H1 (cell line): ENCODE measurements around the gene APP. TPM values are rescaled to one million over a fixed set of nuclear protein-coding genes. Genes with fewer than 3 reads are reported as not detected.

ENCODE experiments used
- CTCF ChIA-PET: fragments of 300-600 bp; sonication (Branson Sonifier 250); formaldehyde crosslinking; loops from one replicate; lab custom pipeline; 2021; ENCODE audit not compliant: partially characterized antibody; lab: Charles Lee
- POLR2A ChIA-PET: fragments of 300-600 bp; sonication (Branson Sonifier 250); formaldehyde crosslinking; loops from one replicate; lab custom pipeline; 2021; ENCODE audit warnings: inconsistent platforms; ENCODE audit not compliant: partially characterized antibody; lab: Charles Lee
- DNase-seq, 2 experiments: peaks; one replicate each; pipeline versions ENCODE4 v3.0.0 to v3.0.0-alpha.2; 2010 to 2022; ENCODE audit warnings: low spot score in 2 of 2, low read depth in 1 of 2, mixed read lengths in 1 of 2
- FAIRE-seq: peaks from 2 replicates; lab custom pipeline; 2011; peaks lifted over from hg19 to GRCh38; lab: Jason Lieb, UNC
- H2AFZ ChIP-seq: 2 replicates; pipeline ENCODE4 v1.8.1; 2012; ENCODE audit warnings: low read length, inconsistent platforms
- H2AK5ac ChIP-seq: 2 replicates; pipeline ENCODE4 v1.6.1; 2013; ENCODE audit warnings: low read depth, low read length
- H2BK120ac ChIP-seq: replicated peaks from 2 replicates; pipeline ENCODE3; 2013; ENCODE audit warnings: low read depth, low read length, inconsistent platforms
- H2BK12ac ChIP-seq: 2 replicates; pipeline ENCODE4 v1.6.1; 2013; ENCODE audit warnings: low read depth, low read length
- H2BK15ac ChIP-seq: 2 replicates; pipeline ENCODE4 v1.6.1; 2013; ENCODE audit warnings: low read length
- H2BK20ac ChIP-seq: 2 replicates; pipeline ENCODE4 v1.6.1; 2013; ENCODE audit warnings: low read length
- H2BK5ac ChIP-seq: 2 replicates; pipeline ENCODE4 v1.6.1; 2013; ENCODE audit warnings: low read depth, low read length
- H3K14ac ChIP-seq: 2 replicates; pipeline ENCODE4 v1.6.1; 2013; ENCODE audit warnings: inconsistent platforms; ENCODE audit not compliant: insufficient read length
- H3K18ac ChIP-seq: 2 replicates; pipeline ENCODE4 v1.6.1; 2013; ENCODE audit warnings: low read length; ENCODE audit errors: extremely low read depth
- H3K23ac ChIP-seq: 2 replicates; pipeline ENCODE4 v1.6.1; 2013; ENCODE audit warnings: inconsistent platforms; ENCODE audit not compliant: insufficient read length
- H3K23me2 ChIP-seq: 2 replicates; pipeline ENCODE4 v1.6.1; 2013; ENCODE audit warnings: low read depth, low read length
- H3K27ac ChIP-seq: 2 replicates; pipeline ENCODE4 v1.6.1; 2011; ENCODE audit warnings: low read depth, low read length, inconsistent platforms
- H3K27me3 ChIP-seq, 4 experiments: replicated peaks in 1 of 4; 1 replicate in 1 of 4; 2 replicates in 3 of 4; pipeline versions ENCODE4 v1.6.1 to v1.8.1; 2011 to 2013; ENCODE audit warnings: low read length in 3 of 4, mild to moderate bottlenecking in 3 of 4, inconsistent platforms in 2 of 4, mixed read lengths in 2 of 4, moderate library complexity in 1 of 4; ENCODE audit not compliant: control insufficient read depth in 3 of 4, insufficient read depth in 3 of 4; ENCODE audit errors: extremely low read depth in 1 of 4
- H3K36me3 ChIP-seq, 4 experiments: 2 replicates each; pipeline versions ENCODE4 v1.6.1 to v1.8.1; 2011 to 2013; ENCODE audit warnings: mild to moderate bottlenecking in 4 of 4, low read length in 3 of 4, moderate library complexity in 2 of 4, control low read depth in 1 of 4, inconsistent platforms in 1 of 4; ENCODE audit not compliant: insufficient read depth in 4 of 4, control insufficient read depth in 2 of 4
- H3K4ac ChIP-seq: replicated peaks from 2 replicates; pipeline ENCODE3; 2013; ENCODE audit warnings: low read length, low read depth, mixed read lengths, inconsistent platforms; ENCODE audit not compliant: insufficient read length
- H3K4me1 ChIP-seq, 4 experiments: replicated peaks in 1 of 4; 1 replicate in 1 of 4; 2 replicates in 3 of 4; pipeline versions ENCODE4 v1.6.1 to v1.8.1; 2011 to 2013; ENCODE audit warnings: low read length in 3 of 4, inconsistent platforms in 2 of 4, mixed read lengths in 1 of 4; ENCODE audit not compliant: insufficient read depth in 4 of 4, control insufficient read depth in 3 of 4
- H3K4me2 ChIP-seq, 2 experiments: 2 replicates each; pipeline versions ENCODE4 v1.6.1 to v1.8.1; 2011 to 2013; ENCODE audit warnings: low read depth in 2 of 2, low read length in 2 of 2, control low read depth in 1 of 2, inconsistent platforms in 1 of 2, mild to moderate bottlenecking in 1 of 2; ENCODE audit not compliant: insufficient read depth in 1 of 2
- H3K4me3 ChIP-seq, 4 experiments: fragments of 200-600, 300-600 bp in 1 of 4; sonication (generic), shearing (Covaris generic), sonication (Bioruptor Twin) in 1 of 4; 2 replicates each; pipeline versions ENCODE4 v1.5.1 to v1.8.1; 2011 to 2016; ENCODE audit warnings: low read length in 4 of 4, low read depth in 3 of 4, control low read depth in 2 of 4, inconsistent platforms in 2 of 4, mild to moderate bottlenecking in 2 of 4, mixed read lengths in 1 of 4, moderate library complexity in 1 of 4; ENCODE audit not compliant: insufficient read depth in 2 of 4; ENCODE audit errors: extremely low read depth in 1 of 4
- H3K56ac ChIP-seq: replicated peaks from 2 replicates; pipeline ENCODE3; 2013; ENCODE audit warnings: low read depth, mild to moderate bottlenecking, mixed read lengths, low read length, inconsistent platforms; ENCODE audit not compliant: insufficient read length
- H3K79me1 ChIP-seq: 2 replicates; pipeline ENCODE4 v1.6.1; 2013; ENCODE audit warnings: low read depth, low read length, control low read depth
- H3K79me2 ChIP-seq, 2 experiments: 2 replicates each; pipeline versions ENCODE4 v1.6.1 to v1.8.1; 2012 to 2013; ENCODE audit warnings: low read length in 2 of 2, mild to moderate bottlenecking in 2 of 2, inconsistent platforms in 1 of 2; ENCODE audit not compliant: insufficient read depth in 2 of 2, control insufficient read depth in 1 of 2
- H3K9ac ChIP-seq, 4 experiments: replicated peaks in 1 of 4; 1 replicate in 1 of 4; 2 replicates in 3 of 4; pipeline versions ENCODE4 v1.6.1 to v1.8.1; 2011 to 2013; ENCODE audit warnings: low read depth in 3 of 4, low read length in 3 of 4, control low read depth in 2 of 4, mild to moderate bottlenecking in 2 of 4, moderate library complexity in 2 of 4, inconsistent platforms in 1 of 4; ENCODE audit errors: extremely low read depth in 1 of 4
- H3K9me3 ChIP-seq, 2 experiments: 2 replicates each; pipeline versions ENCODE4 v1.6.1 to v1.8.1; 2012 to 2013; ENCODE audit warnings: mild to moderate bottlenecking in 2 of 2, moderate library complexity in 2 of 2, control low read depth in 1 of 2, inconsistent platforms in 1 of 2, low read depth in 1 of 2, low read length in 1 of 2, mixed read lengths in 1 of 2; ENCODE audit not compliant: insufficient read depth in 2 of 2
- H4K20me1 ChIP-seq, 2 experiments: replicated peaks in 1 of 2; 2 replicates each; pipeline versions ENCODE3 to v1.8.1; 2011 to 2013; ENCODE audit warnings: inconsistent platforms in 2 of 2, low read length in 2 of 2, mild to moderate bottlenecking in 1 of 2; ENCODE audit not compliant: insufficient read depth in 2 of 2, control insufficient read depth in 1 of 2
- H4K5ac ChIP-seq: 2 replicates; pipeline ENCODE4 v1.6.1; 2013; ENCODE audit warnings: low read length, low read depth, mixed read lengths, inconsistent platforms; ENCODE audit not compliant: insufficient read length
- H4K8ac ChIP-seq: 2 replicates; pipeline ENCODE4 v1.8.0; 2013; ENCODE audit warnings: mild to moderate bottlenecking, moderate library complexity, low read length, inconsistent platforms; ENCODE audit not compliant: insufficient read depth; ENCODE audit errors: extremely low read depth
- H4K91ac ChIP-seq: replicated peaks from 2 replicates; pipeline ENCODE3; 2013; ENCODE audit warnings: low read length, mixed read lengths, inconsistent platforms; ENCODE audit not compliant: insufficient read length
- MAX ChIP-seq: IDR thresholded peaks from 2 replicates; pipeline ENCODE4 v1.6.1; 2012; ENCODE audit warnings: inconsistent platforms
- NANOG ChIP-seq: IDR thresholded peaks from 2 replicates; pipeline ENCODE4 v1.6.1; 2011; ENCODE audit warnings: low read length, low read depth, mild to moderate bottlenecking, inconsistent platforms; ENCODE audit not compliant: insufficient read depth, poor library complexity, severe bottlenecking
- SRF ChIP-seq: IDR thresholded peaks from 2 replicates; pipeline ENCODE4 v1.6.1; 2011; ENCODE audit warnings: mild to moderate bottlenecking, low read depth, low read length, moderate library complexity
- TAF7 ChIP-seq: optimal IDR thresholded peaks from 2 replicates; pipeline ENCODE3; 2011; ENCODE audit warnings: low read depth, mild to moderate bottlenecking, inconsistent platforms, low read length, moderate library complexity, borderline replicate concordance
- USF2 ChIP-seq: IDR thresholded peaks from 2 replicates; pipeline ENCODE4 v1.6.1; 2011; ENCODE audit warnings: low read length, improper control_type of control experiment
- WGBS, 2 experiments: shearing (Covaris generic) in 1 of 2; methylation state at CpG; one replicate each; pipeline versions ENCODE4 v1.1.6 to v1.1.7; 2013 to 2015; ENCODE audit warnings: low lambda C conversion rate in 2 of 2, mixed read lengths in 2 of 2, inconsistent platforms in 1 of 2, low coverage in 1 of 2, missing lambda C conversion rate in 1 of 2; ENCODE audit not compliant: insufficient replicate concordance in 2 of 2, insufficient coverage in 1 of 2, insufficient read length in 1 of 2; ENCODE audit errors: extremely low coverage in 1 of 2, missing lambda C conversion rate in 1 of 2; 5-methylcytosine and 5-hydroxymethylcytosine counted together
- polyA plus RNA-seq, 7 experiments: library from polyadenylated mRNA; depleted of rRNA in 3 of 7; stranded (reverse) in 5 of 7; unstranded in 2 of 7; fragments of >200 nt in 5 of 7; fragments of 200-250 nt in 2 of 7; gene quantifications; 1 replicate in 5 of 7; 2 replicates in 1 of 7; 4 replicates in 1 of 7; pipeline versions ENCODE4 v1.2.1 to v1.2.3, GENCODE V29; 2011 to 2013; ENCODE audit warnings: missing spikeins in 2 of 7, mixed read lengths in 2 of 7
- total RNA-seq: library from RNA; stranded (reverse); fragmentation: NEBNext Ultra II Directional; extraction: Animal tissue kit (Norgen Biotek cat#: 25700); gene quantifications from 2 replicates; pipeline ENCODE4 v1.2.1, GENCODE V29; 2021

The APP gene
- total and polyA plus RNA-seq, 2 of the 8 experiments (the other 6 are each of a cell fraction or from before 2014, with no cell fraction given) = 375 to 551 TPM

- no peak overlapping the region for H3K14ac ChIP-seq
- H3K23me2 ChIP-seq = no peaks in the 10 kb centered on the region
- H4K91ac ChIP-seq = no peak overlapping the region
- no peak overlapping the region for H2BK20ac ChIP-seq
- no peak for FAIRE-seq
- H3K36me3 ChIP-seq = peaks cover 2 to 21% (median 13%) of the 10 kb centered on the region in 4 experiments; a peak in 6 of 8 replicates
- TF ChIP-seq TAF7 = no peak
- no peak for TF ChIP-seq MAX
- TF ChIP-seq SRF = no peak
- TF ChIP-seq NANOG = no peak
- TF ChIP-seq USF2 = no peak
- TF ChIP-seq, all 59 proteins: peak for 0
- no peak overlapping the region for H4K8ac ChIP-seq
- H3K23ac ChIP-seq = no peak overlapping the region
- no peak overlapping the region for H3K4me3 ChIP-seq
- no peak overlapping the region for H2BK5ac ChIP-seq
- no peak overlapping the region for H2AFZ ChIP-seq
- H3K79me2 ChIP-seq = peaks cover 0 to 11% of the 10 kb centered on the region in 2 experiments; a peak in 2 of 4 replicates
- H3K9ac ChIP-seq = no peak overlapping the region
- no peaks in the 10 kb centered on the region; the same call in 1 of the 2 replicates for H3K79me1 ChIP-seq
- H2BK12ac ChIP-seq = no peak overlapping the region
- H3K18ac ChIP-seq = no peak overlapping the region
- POLR2A ChIA-PET = interaction anchor here (1.4 kb wide), 1 partner anchor 24 kb away, joined by 5 read pairs; no protein-coding TSS in a partner anchor
- no peak overlapping the region for H3K27ac ChIP-seq
- 0 out of 7 replicates have a peak, but pooled peaks cover 0 to 3% (median 0%) of the 10 kb centered on the region in 4 experiments for H3K4me1 ChIP-seq
- WGBS, 2 experiments = 88% methylated on average over 4 of the region's 4 CpGs; no CpG with 5 or more reads in 1 of the 2 experiments
- DNase-seq = no peak
- H2BK120ac ChIP-seq = no peak overlapping the region
- no peak overlapping the region for H2BK15ac ChIP-seq
- no peak overlapping the region for H3K4ac ChIP-seq
- H3K56ac ChIP-seq = no peak overlapping the region
- CTCF ChIA-PET = interaction anchor here (0.6 to 1.0 kb wide), 3 partner anchors 20 to 85 kb away, joined by 3 to 5 read pairs (median 3); no protein-coding TSS in a partner anchor
- no peak overlapping the region for H4K5ac ChIP-seq
- H2AK5ac ChIP-seq = no peak overlapping the region
- no peaks in the 10 kb centered on the region for H3K9me3 ChIP-seq
- H3K27me3 ChIP-seq = no peaks in the 10 kb centered on the region
- peaks cover 0 to 1% of the 10 kb centered on the region in 2 experiments for H4K20me1 ChIP-seq
- H3K4me2 ChIP-seq = no peak overlapping the region
These were observed 203.2 kb downstream of the APP start for GRCh38 chr21:25967181-25967900.
